Measurements from ENCODE around the gene JMJD6. TPM values are rescaled to one million over a fixed set of nuclear protein-coding genes. Genes with fewer than 3 reads are reported as not detected.

The JMJD6 gene
- 70.4 to 78.5 TPM (median 75.4 TPM) in 5 replicates for total RNA-seq (2022; extraction: Qiagen RNA extraction)

DNA sequence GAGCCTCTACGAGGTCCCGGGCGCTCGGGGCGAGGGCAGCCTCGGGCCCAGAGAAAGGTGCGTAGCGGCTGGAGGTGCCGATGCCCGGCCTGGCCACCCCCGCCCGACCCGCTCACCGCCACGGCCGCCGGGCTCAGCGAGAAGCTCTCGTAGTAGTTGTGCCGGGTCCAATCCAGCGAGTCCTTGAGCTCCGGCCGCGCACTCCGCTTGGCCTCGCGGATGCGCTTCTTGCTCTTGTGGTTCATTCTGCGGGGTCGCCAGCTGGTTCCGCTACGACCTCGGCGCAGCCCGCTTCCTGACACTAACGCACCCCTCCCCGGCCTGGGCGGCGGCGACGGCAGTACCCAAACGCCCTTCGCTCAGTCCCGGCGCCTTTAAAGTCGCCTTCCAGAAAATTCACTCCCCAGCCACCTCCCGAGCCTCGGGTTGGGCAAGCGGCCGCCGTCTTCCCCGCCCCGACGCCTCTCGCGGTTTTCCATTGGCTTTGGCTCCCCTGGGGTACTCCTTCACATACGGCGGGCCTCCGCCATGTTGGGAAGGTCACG lies at the start of gene JMJD6:
Gene JMJD6 (minus strand): TSS at position 376 of the 545 bp plus-strand sequence. CDS start 131 bp downstream, at position 245.

DNA sequence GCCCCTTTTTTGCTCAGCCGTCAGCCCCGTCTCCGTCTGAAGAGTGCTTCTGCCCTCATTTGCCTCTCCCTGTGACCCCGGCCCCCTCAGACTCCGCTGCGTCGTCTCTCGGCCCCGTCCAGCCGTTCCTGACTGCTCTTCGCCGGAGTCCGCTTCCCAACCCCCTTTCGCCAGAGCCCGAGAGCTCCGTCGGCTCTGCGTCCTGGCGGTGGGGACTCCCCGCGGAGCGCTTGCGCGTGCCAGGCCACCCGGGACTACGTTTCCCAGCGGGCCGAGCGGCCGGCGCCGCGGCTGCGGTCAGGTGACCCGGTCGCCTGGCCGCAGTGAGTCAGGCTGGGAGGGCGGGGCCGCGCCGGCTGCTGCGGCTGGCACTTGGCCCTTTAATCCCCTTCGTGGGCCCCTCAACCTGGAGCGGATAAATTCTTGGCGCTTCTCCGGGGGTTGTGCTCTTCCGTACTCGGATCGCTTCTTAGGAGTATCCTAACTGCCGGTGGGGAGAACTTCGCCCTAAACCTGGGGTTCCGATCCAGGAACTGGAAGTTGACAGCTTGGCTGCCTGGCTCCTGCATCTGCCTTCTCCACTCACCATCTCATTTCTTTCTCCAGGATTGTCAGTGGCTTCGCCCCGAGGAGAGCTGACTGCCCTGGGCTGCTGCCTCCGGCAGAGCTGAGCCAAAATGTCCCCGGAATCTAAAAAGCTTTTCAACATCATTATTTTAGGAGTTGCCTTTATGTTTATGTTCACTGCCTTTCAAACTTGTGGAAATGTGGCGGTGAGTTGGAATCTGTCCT lies 11.5 kb upstream of the JMJD6 start, which contains the start of gene MFSD11:
Gene MFSD11 (plus strand): TSS at position 444 of the 792 bp plus-strand sequence. CDS start 234 bp downstream, at position 678.

DNA sequence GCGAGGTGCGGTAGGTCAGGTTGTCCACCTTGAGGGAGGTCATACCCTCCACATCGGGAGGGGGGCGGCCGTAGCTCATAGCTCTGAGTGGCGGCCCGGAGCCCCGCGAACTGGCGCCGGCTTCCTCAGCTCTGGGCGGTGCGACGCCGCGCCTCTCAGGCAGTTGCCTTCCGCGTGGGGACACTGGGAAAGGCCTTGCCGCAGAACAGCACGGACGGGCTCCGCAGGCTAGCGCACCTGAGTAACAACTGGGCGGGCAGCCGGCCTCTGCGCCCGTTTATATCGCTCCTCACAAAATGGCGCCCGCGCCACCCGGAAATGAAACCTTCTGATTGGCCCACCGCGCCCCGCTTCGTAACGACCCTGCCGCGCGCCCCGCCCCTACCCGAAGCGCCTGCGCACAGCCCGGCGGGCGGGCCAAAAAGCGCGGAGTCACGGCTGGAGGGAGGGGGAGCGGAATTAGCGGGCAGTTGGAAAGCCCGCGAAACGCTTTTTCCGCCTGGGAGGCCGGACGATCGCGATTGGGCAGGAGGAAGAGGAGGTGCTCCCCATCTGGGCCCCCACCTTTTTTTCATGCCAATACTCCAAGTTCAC lies 10.8 kb upstream of the JMJD6 start, which contains the start of gene SRSF2:
Gene SRSF2 (minus strand): TSS at position 250 of the 594 bp plus-strand sequence. CDS start 171 bp downstream, at position 79.

DNA sequence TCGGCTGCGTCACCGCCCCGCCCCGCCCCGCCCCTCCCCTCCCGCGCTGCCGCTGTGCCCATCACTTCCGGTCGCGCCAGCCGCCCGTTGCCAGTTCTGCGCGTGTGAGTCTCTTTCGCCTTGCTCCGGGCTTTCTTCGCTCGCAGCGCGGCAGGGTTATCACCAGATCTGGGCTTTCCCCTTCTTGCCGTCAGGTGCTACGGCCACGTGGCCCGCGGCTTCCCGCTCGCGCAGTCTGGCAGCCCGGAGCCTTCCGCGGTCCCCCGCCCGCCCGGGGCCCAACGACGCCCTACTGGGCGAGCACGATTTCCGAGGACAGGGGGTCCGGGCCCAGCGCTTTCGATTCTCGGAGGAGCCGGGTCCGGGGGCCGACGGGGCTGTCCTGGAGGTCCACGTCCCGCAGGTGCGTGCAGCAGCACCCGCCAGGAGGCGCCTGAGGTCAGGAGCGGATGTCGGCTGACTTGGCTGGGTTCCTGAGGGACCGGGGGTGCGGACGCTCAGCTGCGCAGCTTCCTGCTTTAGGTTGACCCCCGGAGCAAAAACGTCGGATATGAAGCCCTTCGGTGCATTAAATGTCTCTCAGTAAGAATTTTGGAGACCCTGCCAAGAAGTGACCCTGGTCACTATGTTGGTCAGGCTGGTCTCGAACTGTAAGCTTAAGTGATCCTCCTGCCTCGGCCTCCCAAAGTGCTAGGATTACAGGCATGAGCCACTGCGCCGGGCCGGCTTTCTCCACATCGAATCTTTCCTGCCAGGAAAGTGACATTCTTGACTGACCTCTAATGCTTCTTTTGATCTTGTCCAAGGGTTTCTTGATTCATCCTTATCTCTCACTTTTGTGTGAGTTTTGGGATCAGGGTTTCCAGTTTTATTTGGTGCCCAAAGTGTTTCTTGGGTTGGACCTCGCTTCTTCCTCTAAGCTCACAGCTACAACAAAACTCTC lies 641 bp upstream of the JMJD6 start, which contains the start of gene METTL23:
Gene METTL23 (plus strand): TSS at position 64 of the 943 bp plus-strand sequence. CDS start 2,872 bp downstream, outside the sequence.

DNA sequence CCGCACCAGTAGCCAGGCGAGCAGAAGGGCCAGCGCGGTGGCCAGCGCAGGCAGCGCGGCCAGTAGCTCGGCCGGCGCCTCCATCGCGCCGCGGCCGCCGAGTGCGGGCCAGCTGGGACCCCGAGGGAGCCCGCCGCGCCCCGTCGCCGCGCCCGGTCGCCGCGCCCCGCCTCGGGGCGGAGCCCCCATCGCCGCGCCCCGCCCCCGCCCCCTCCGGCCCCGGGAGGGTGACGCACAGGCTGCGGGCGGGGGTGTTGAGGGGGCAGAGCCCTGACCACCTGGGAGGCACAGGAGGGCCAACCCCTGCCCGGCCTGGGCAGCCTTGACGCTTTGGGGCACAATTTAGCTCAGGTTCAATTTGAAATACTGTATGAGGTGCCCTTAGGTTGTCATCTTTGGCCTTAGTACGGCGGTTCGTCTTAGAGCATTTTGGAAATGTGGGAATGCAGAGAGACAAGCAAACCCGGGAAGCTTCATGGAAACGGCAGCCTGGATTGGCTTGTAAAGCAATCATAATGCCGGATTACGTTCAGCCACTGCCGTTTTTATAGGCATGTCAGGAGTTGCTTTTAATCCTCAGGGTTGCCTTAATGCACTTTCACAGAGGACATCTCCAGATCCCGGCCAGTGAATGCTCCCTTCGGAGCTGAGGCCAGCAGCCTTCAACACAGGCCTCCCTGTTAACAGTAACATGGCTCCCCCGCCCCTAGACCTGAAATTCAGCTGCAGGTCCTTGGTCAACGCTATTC lies 15.4 kb downstream of the JMJD6 start, which contains the start of gene MXRA7:
Gene MXRA7 (minus strand): TSS at position 103 of the 749 bp plus-strand sequence. CDS start 19 bp downstream, at position 84.

Other genes starting within 250 kb of the JMJD6 start
- 44.4 to 74.5 TPM (median 63.2 TPM) in 5 replicates for gene RHBDF2, start 225.2 kb downstream of the JMJD6 start, total RNA-seq (2022; extraction: Qiagen RNA extraction)
- gene CYGB, start 188.9 kb downstream of the JMJD6 start, total RNA-seq (2022; extraction: Qiagen RNA extraction) = 0.71 to 1.4 TPM (median 0.98 TPM) in 5 replicates
- not detected in 5 replicates for gene PRCD, start 186.6 kb downstream of the JMJD6 start, total RNA-seq (2022; extraction: Qiagen RNA extraction)
- 0.38 to 0.75 TPM (median 0.51 TPM) in 5 replicates for gene ST6GALNAC2, start 140.7 kb downstream of the JMJD6 start, total RNA-seq (2022; extraction: Qiagen RNA extraction)
- gene ST6GALNAC1, start 82.8 kb downstream of the JMJD6 start, total RNA-seq (2022; extraction: Qiagen RNA extraction) = 0.14 to 0.75 TPM (median 0.52 TPM) in 5 replicates
- 53.9 to 74.6 TPM (median 60.7 TPM) in 5 replicates for gene MXRA7, start 15.6 kb downstream of the JMJD6 start, total RNA-seq (2022; extraction: Qiagen RNA extraction)
- 52.5 to 59.2 TPM (median 55.7 TPM) in 5 replicates for gene METTL23, start 233 bp upstream of the JMJD6 start, total RNA-seq (2022; extraction: Qiagen RNA extraction)
- 325 to 421 TPM (median 394 TPM) in 5 replicates for gene SRSF2, start 10.7 kb upstream of the JMJD6 start, total RNA-seq (2022; extraction: Qiagen RNA extraction)
- gene MFSD11, start 11.5 kb upstream of the JMJD6 start, total RNA-seq (2022; extraction: Qiagen RNA extraction) = 17.3 to 22.8 TPM (median 21.0 TPM) in 5 replicates
- gene MGAT5B, start 141.8 kb upstream of the JMJD6 start, total RNA-seq (2022; extraction: Qiagen RNA extraction) = 13.7 to 21.3 TPM (median 20.9 TPM) in 5 replicates

All from A549 treated with dexamethasone at 1 μM for 4 hours (cell line).